ENCODE measurements around the gene NFYC. TPM values are rescaled to one million over a fixed set of nuclear protein-coding genes. Genes with fewer than 3 reads are reported as not detected.

The NFYC gene
- total and polyA plus RNA-seq, 11 donors, result 45.2 to 82.8 (median 66.1) TPM

- intact Hi-C loops (cut with DNase I), result loop anchor here in 1 of 10 donors (5.0 kb wide), 1 partner anchor 45 kb away; no protein-coding TSS in a partner anchor
Measured at GRCh38 chr1:40692429-40692895, 958 bp downstream of the NFYC start.

GRCh38 chr1:40693425-40693824 is 1.9 kb downstream of the NFYC start:
- DNase-seq (no peak), ATAC-seq (no peak)
- H3K9me3 ChIP-seq, result no peaks in the 10 kb centered on the region
- peak overlapping the region in 4 of 12 donors; percentile 41 to 100 (median 98) for H3K27ac ChIP-seq
- WGBS, 4 donors, result 83 to 97% (median 90%) methylated on average over 1 of the region's 1 CpG
- H3K27me3 ChIP-seq, result no peaks in the 10 kb centered on the region
- peaks cover 0 to 16% (median 0%) of the 10 kb centered on the region in 9 donors for H3K36me3 ChIP-seq
- intact Hi-C loops (cut with DNase I), result loop anchor here in 1 of 10 donors (5.0 kb wide), 1 partner anchor 44 kb away; no protein-coding TSS in a partner anchor
- peaks cover 0 to 67% (median 36%) of the 10 kb centered on the region in 12 donors for H3K4me1 ChIP-seq
- TF ChIP-seq POLR2A (IDR thresholded peaks at IDR 0.05), result no peak
- TF ChIP-seq, protein P1, sequence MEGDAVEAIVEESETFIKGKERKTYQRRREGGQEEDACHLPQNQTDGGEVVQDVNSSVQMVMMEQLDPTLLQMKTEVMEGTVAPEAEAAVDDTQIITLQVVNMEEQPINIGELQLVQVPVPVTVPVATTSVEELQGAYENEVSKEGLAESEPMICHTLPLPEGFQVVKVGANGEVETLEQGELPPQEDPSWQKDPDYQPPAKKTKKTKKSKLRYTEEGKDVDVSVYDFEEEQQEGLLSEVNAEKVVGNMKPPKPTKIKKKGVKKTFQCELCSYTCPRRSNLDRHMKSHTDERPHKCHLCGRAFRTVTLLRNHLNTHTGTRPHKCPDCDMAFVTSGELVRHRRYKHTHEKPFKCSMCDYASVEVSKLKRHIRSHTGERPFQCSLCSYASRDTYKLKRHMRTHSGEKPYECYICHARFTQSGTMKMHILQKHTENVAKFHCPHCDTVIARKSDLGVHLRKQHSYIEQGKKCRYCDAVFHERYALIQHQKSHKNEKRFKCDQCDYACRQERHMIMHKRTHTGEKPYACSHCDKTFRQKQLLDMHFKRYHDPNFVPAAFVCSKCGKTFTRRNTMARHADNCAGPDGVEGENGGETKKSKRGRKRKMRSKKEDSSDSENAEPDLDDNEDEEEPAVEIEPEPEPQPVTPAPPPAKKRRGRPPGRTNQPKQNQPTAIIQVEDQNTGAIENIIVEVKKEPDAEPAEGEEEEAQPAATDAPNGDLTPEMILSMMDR (IDR thresholded peaks at IDR 0.05), result no peak
- no peak overlapping the region for H3K4me3 ChIP-seq

More at GRCh38 chr1:40692429-40692895, 958 bp downstream of the NFYC start:
- Histone ChIP-seq H3K36me3 (peaks cover 0 to 16% (median 0%) of the 10 kb centered on the region in 9 donors), H3K27me3 (no peaks in the 10 kb centered on the region), H3K4me3 (peak overlapping the region; percentile 58 to 98 (median 90)), H3K27ac (peak overlapping the region in 11 of 12 donors; percentile 90 to 100 (median 100)), H3K9me3 (no peaks in the 10 kb centered on the region), H3K4me1 (peaks cover 0 to 57% (median 36%) of the 10 kb centered on the region in 12 donors)
- no peak for DNase-seq
- TF ChIP-seq POLR2A (IDR thresholded peaks at IDR 0.05), result no peak
- TF ChIP-seq, protein P1 (IDR thresholded peaks at IDR 0.05), result no peak
- ATAC-seq, result peak in 1 of 4 donors; percentile 0
- 2 to 4% (median 3%) methylated on average over 9 of the region's 9 CpGs for WGBS, 4 donors

DNA sequence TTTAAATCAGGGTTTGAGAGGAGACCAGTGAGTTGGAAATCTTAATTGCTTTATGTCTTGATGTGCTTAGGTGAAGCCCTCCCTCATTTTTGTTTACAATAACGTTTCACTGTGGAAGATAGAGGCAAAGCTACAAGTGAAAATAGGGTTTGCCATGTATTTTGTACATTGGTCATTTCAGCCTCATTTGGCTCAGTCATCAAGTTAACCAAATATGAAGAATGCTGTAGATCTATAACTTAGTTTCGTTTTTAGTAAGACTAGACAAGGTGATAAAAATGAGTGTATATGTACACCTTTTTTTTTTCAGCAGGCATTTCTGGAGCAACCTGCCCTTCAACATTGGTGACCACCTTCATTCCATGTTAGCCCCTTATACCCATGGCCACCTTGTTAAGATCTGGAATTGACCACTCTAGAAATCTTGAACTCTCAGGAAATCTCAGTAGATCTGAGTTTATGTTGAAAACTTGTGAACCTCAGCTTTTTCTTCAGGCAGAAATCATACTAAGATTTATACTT is 2.9 kb downstream of the NFYC start:
- peaks cover 0 to 77% (median 39%) of the 10 kb centered on the region in 12 donors for H3K4me1 ChIP-seq
- intact Hi-C loops (cut with DNase I), result loop anchor here in 1 of 10 donors (5.0 kb wide), 1 partner anchor 43 kb away; no protein-coding TSS in a partner anchor

GRCh38 chr1:40696294-40696693 is 4.8 kb downstream of the NFYC start:
- 74 to 84% (median 78%) methylated on average over 4 of the region's 4 CpGs for WGBS, 4 donors
- H3K27ac ChIP-seq, result no peak overlapping the region
- intact Hi-C loops (cut with DNase I), result no loop called here

More for the DNA sequence above, 2.9 kb downstream of the NFYC start:
- Histone ChIP-seq H3K4me3 (no peak overlapping the region), H3K36me3 (peaks cover 0 to 16% (median 0%) of the 10 kb centered on the region in 9 donors), H3K27me3 (no peaks in the 10 kb centered on the region), H3K27ac (peak overlapping the region in 1 of 12 donors; percentile 41), H3K9me3 (no peaks in the 10 kb centered on the region)
- ATAC-seq, result no peak
- 64 to 69% (median 68%) methylated on average over 2 of the region's 2 CpGs for WGBS, 4 donors
- DNase-seq, result no peak
- no peak for TF ChIP-seq POLR2A (IDR thresholded peaks at IDR 0.05)
- TF ChIP-seq, protein P1 (IDR thresholded peaks at IDR 0.05), result no peak

More at GRCh38 chr1:40696294-40696693, 4.8 kb downstream of the NFYC start:
- Histone ChIP-seq H3K36me3 (peaks cover 0 to 16% (median 0%) of the 10 kb centered on the region in 9 donors), H3K4me1 (peaks cover 0 to 84% (median 34%) of the 10 kb centered on the region in 12 donors), H3K27me3 (no peaks in the 10 kb centered on the region), H3K4me3 (no peak overlapping the region), H3K9me3 (no peaks in the 10 kb centered on the region)
- ATAC-seq (no peak), DNase-seq (no peak)
- no peak for TF ChIP-seq POLR2A (IDR thresholded peaks at IDR 0.05)
- TF ChIP-seq, protein P1 (IDR thresholded peaks at IDR 0.05), result no peak

All from heart left ventricle (tissue), 16 donors.